Dermis blood vessel endothelial cell (primary cell): ENCODE results near the gene SULT1A4. TPM values are rescaled to one million over a fixed set of nuclear protein-coding genes. Genes with fewer than 3 reads are reported as not detected.
"Not testable (repeated sequence)": the region's sequence is repeated elsewhere in the genome, so short reads cannot be mapped to it uniquely, and the experiment has no call there.

Experiments
- DNase-seq: peaks from one replicate; pipeline ENCODE4 v3.0.0; 2010
- total RNA-seq: library from RNA; depleted of rRNA; stranded (reverse); fragments of >200 nt; gene quantifications from 2 replicates; pipeline ENCODE4 v1.2.3, GENCODE V29; 2014

SULT1A4 gene
- 18.1 and 18.4 TPM in 2 replicates for total RNA-seq

- not testable (repeated sequence) for DNase-seq
These were observed at the start of gene SULT1A4 for GRCh38 chr16:29459706-29460646. Gene SULT1A4 (plus strand): TSS chr16:29459913. CDS start chr16:29461386, 1,473 bp downstream.

- not testable (repeated sequence) for DNase-seq
These were observed 36.1 kb upstream of the SULT1A4 start for GRCh38 chr16:29423587-29423986.

- DNase-seq: not testable (repeated sequence)
These were observed 34.3 kb upstream of the SULT1A4 start for GRCh38 chr16:29425390-29425789.

- DNase-seq: not testable (repeated sequence)
These were observed 6.0 kb upstream of the SULT1A4 start for GRCh38 chr16:29453754-29454153.

GRCh38 chr16:29454269-29454668 lies 5.4 kb upstream of the SULT1A4 start, which contains the start of the genes BOLA2 and SLX1B:
Gene BOLA2 (minus strand): TSS chr16:29454351. CDS start chr16:29454253, 98 bp downstream.
Gene SLX1B (plus strand): TSS chr16:29454533.
- not testable (repeated sequence) for DNase-seq

GRCh38 chr16:29454828-29455227 lies 4.9 kb upstream of the SULT1A4 start:
- DNase-seq: not testable (repeated sequence)

GRCh38 chr16:29457660-29458059 lies 2.1 kb upstream of the SULT1A4 start:
- not testable (repeated sequence) for DNase-seq

- DNase-seq: not testable (repeated sequence)
These were observed 926 bp downstream of the SULT1A4 start for GRCh38 chr16:29460647-29461030.

GRCh38 chr16:29465985-29466824 lies 6.5 kb downstream of the SULT1A4 start:
- not testable (repeated sequence) for DNase-seq

GRCh38 chr16:29466904-29467303 lies 7.2 kb downstream of the SULT1A4 start:
- DNase-seq: not testable (repeated sequence)

- not testable (repeated sequence) for DNase-seq
These were observed 8.1 kb downstream of the SULT1A4 start for GRCh38 chr16:29467654-29468366.

- not testable (repeated sequence) for DNase-seq
These were observed 9.9 kb downstream of the SULT1A4 start for GRCh38 chr16:29469660-29470059.

GRCh38 chr16:29472065-29472464 lies 12.4 kb downstream of the SULT1A4 start:
- DNase-seq: not testable (repeated sequence)

GRCh38 chr16:29482276-29482675 lies 22.6 kb downstream of the SULT1A4 start:
- not testable (repeated sequence) for DNase-seq

- not testable (repeated sequence) for DNase-seq
These were observed 46.6 kb downstream of the SULT1A4 start, which contains the start of gene NPIPB12 for GRCh38 chr16:29506308-29506707. Gene NPIPB12 (minus strand): TSS chr16:29506408.

Other genes with a start within 250 kb of the SULT1A4 start
- gene NPIPB11, start 53.2 kb upstream of the SULT1A4 start, total RNA-seq: 1.2 and 5.1 TPM in 2 replicates
- gene BOLA2, start 5.6 kb upstream of the SULT1A4 start, total RNA-seq: 28.9 and 32.7 TPM in 2 replicates
- 31.3 and 33.4 TPM in 2 replicates for gene SLX1B, start 5.4 kb upstream of the SULT1A4 start, total RNA-seq
- gene NPIPB12, start 46.5 kb downstream of the SULT1A4 start, total RNA-seq: 17.6 and 45.1 TPM in 2 replicates
- gene SPN, start 203.3 kb downstream of the SULT1A4 start, total RNA-seq: not detected in 2 replicates
- gene QPRT, start 219.3 kb downstream of the SULT1A4 start, total RNA-seq: 0.28 and 1.0 TPM in 2 replicates